GM18907 (cell line): Measurements from ENCODE around the gene CNDP1.
A peak's percentile ranks its signal among the peaks of the same experiment; 100 is the strongest.
"Not testable (repeated sequence)": the region's sequence is repeated elsewhere in the genome, so short reads cannot be mapped to it uniquely, and the experiment has no call there.

Experiments
- ATAC-seq: cut with Tn5 transposase; IDR thresholded peaks from one replicate; pipeline ENCODE4 v1.9.1; 2021; ENCODE audit warnings: mild to moderate bottlenecking, moderate library complexity; ENCODE audit not compliant: unreplicated experiment

Gene CNDP1

GRCh38 chr18:74520096-74520833 is 14.0 kb upstream of the CNDP1 start:
- ATAC-seq = no peak

- ATAC-seq = no peak
Measured at GRCh38 chr18:74521068-74521725, 13.1 kb upstream of the CNDP1 start.

- ATAC-seq = no peak
Measured at GRCh38 chr18:74522635-74523548, 11.4 kb upstream of the CNDP1 start.

- ATAC-seq = no peak
Measured at GRCh38 chr18:74524097-74524496, 10.2 kb upstream of the CNDP1 start.

- not testable (repeated sequence) for ATAC-seq
Measured at GRCh38 chr18:74524915-74525314, 9.4 kb upstream of the CNDP1 start.

GRCh38 chr18:74525741-74526140 is 8.6 kb upstream of the CNDP1 start:
- no peak for ATAC-seq

- ATAC-seq = no peak
Measured at GRCh38 chr18:74526488-74526887, 7.8 kb upstream of the CNDP1 start.

GRCh38 chr18:74528478-74528877 is 5.8 kb upstream of the CNDP1 start:
- ATAC-seq = peak; percentile 73

- no peak for ATAC-seq
Measured at GRCh38 chr18:74528913-74529312, 5.4 kb upstream of the CNDP1 start.

GRCh38 chr18:74529378-74529777 is 4.9 kb upstream of the CNDP1 start:
- ATAC-seq = no peak

GRCh38 chr18:74529811-74530583 is 4.3 kb upstream of the CNDP1 start:
- ATAC-seq = no peak

- ATAC-seq = no peak
Measured at GRCh38 chr18:74530584-74530862, 3.8 kb upstream of the CNDP1 start.

GRCh38 chr18:74531043-74531442 is 3.3 kb upstream of the CNDP1 start:
- no peak for ATAC-seq

GRCh38 chr18:74532511-74533025 is 1.7 kb upstream of the CNDP1 start:
- ATAC-seq = no peak

GRCh38 chr18:74533666-74534065 is 634 bp upstream of the CNDP1 start:
- no peak for ATAC-seq

GRCh38 chr18:74534981-74535649 is 815 bp downstream of the CNDP1 start:
- ATAC-seq = peak; percentile 75

GRCh38 chr18:74539289-74539688 is 5.0 kb downstream of the CNDP1 start:
- no peak for ATAC-seq

- no peak for ATAC-seq
Measured at GRCh38 chr18:74540652-74541421, 6.5 kb downstream of the CNDP1 start.
